ENCODE results near the gene TMEM156. TPM values are rescaled to one million over a fixed set of nuclear protein-coding genes. Genes with fewer than 3 reads are reported as not detected.
"Not testable (repeated sequence)": the region's sequence is repeated elsewhere in the genome, so short reads cannot be mapped to it uniquely, and the experiment has no call there.

The TMEM156 gene
- total RNA-seq, 2 donors from 2014 or later: 0.77 TPM; not detected in 1

DNA sequence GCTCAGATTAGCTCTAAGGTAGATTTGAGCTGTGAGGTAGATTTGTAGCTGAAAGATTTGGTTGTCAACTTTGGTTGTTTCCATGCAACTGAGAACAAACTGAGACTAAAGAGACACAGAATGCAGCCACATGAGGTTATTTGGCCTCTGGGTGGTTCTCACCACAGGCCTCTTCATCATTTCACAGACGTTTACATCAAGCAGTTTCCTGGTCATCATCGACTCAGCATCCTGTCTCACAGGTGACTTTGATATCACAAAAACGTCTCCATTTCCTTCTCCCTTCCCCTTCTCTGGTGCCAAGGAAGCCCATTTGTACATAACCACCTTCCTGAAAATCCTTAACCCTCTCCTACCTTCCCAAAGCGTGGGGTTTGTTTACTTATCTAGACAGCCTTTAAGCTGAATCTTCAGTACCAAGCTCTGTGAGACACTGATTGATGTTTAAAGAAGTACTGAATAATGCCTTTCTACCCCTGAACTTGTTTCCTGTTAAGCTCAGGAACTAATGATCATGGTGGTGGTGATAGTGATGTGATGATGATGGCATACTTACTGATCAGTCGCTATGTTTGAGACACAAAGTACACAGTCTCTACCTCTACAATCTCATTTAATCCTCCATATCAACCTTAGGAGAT is 82.7 kb downstream of the TMEM156 start:
- DNase-seq: no peak
- intact Hi-C loops (cut with DNase I): no loop called here
- H3K9me3 ChIP-seq: no peaks in the 10 kb centered on the region
- no peak overlapping the region for H3K4me3 ChIP-seq
- no peaks in the 10 kb centered on the region for H3K36me3 ChIP-seq
- peak overlapping the region; percentile 6 for H3K27ac ChIP-seq
- TF ChIP-seq, protein P1, sequence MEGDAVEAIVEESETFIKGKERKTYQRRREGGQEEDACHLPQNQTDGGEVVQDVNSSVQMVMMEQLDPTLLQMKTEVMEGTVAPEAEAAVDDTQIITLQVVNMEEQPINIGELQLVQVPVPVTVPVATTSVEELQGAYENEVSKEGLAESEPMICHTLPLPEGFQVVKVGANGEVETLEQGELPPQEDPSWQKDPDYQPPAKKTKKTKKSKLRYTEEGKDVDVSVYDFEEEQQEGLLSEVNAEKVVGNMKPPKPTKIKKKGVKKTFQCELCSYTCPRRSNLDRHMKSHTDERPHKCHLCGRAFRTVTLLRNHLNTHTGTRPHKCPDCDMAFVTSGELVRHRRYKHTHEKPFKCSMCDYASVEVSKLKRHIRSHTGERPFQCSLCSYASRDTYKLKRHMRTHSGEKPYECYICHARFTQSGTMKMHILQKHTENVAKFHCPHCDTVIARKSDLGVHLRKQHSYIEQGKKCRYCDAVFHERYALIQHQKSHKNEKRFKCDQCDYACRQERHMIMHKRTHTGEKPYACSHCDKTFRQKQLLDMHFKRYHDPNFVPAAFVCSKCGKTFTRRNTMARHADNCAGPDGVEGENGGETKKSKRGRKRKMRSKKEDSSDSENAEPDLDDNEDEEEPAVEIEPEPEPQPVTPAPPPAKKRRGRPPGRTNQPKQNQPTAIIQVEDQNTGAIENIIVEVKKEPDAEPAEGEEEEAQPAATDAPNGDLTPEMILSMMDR (IDR thresholded peaks at IDR 0.05): no peak
- H3K4me1 ChIP-seq: no peaks in the 10 kb centered on the region
- H3K27me3 ChIP-seq: no peaks in the 10 kb centered on the region
- H3K9ac ChIP-seq (ENCODE audit: low read depth in 2 of 2, low read length in 2 of 2): no peak overlapping the region

DNA sequence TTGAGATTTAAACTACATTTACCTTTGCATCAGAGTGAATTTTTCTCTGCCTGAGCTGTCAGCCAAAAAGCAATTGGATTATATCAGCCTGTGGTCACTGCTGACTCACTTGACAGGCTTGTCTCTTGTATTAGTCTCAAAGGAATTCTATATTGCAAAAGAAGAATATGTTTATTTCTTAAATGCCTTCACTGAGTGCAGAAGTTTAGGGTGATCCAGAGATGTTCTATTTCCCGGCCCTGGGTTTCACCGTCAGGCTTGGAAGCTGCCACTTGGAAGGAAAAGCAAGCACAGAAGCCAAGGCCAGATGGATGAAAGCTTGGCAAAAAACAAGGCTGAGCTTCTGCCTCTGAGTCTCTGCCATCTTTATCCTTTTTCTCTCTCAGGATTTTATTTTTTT is 83.7 kb downstream of the TMEM156 start:
- peak overlapping the region; percentile 24 for H3K27ac ChIP-seq
- intact Hi-C loops (cut with DNase I): no loop called here
- H3K27me3 ChIP-seq: no peaks in the 10 kb centered on the region
- no peak overlapping the region for H3K4me3 ChIP-seq
- TF ChIP-seq, protein P1 (IDR thresholded peaks at IDR 0.05): no peak
- no peak for DNase-seq
- no peaks in the 10 kb centered on the region for H3K4me1 ChIP-seq
- no peaks in the 10 kb centered on the region for H3K9me3 ChIP-seq
- no peaks in the 10 kb centered on the region for H3K36me3 ChIP-seq
- no peak overlapping the region for H3K9ac ChIP-seq (ENCODE audit: low read depth in 2 of 2, low read length in 2 of 2)

DNA sequence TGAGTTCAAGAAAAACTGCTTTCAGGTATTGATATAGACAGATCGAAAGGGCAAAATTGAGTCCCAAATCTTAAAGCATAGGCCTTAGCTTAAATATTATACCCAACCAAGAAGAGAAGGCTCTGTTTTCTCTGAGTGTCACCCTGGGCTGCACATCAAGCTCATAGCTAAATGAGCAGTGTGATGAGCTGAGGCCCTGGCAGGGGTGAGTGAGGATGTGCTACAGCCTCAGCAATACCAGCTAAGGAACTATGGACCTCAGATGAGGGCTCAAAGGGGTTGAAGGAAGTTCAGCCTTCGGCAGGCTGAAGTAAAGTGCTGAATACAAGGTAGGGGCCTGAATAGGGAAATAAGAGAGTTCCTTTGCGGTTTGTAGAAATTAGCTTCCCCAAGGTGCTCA is 85.3 kb downstream of the TMEM156 start:
- Histone ChIP-seq H3K9me3 (no peaks in the 10 kb centered on the region), H3K4me3 (no peak overlapping the region), H3K4me1 (no peaks in the 10 kb centered on the region), H3K27ac (no peak overlapping the region), H3K9ac (ENCODE audit: low read depth in 2 of 2, low read length in 2 of 2) (no peak overlapping the region), H3K36me3 (no peaks in the 10 kb centered on the region), H3K27me3 (no peaks in the 10 kb centered on the region)
- DNase-seq: no peak
- TF ChIP-seq, protein P1 (IDR thresholded peaks at IDR 0.05): no peak
- intact Hi-C loops (cut with DNase I): no loop called here

DNA sequence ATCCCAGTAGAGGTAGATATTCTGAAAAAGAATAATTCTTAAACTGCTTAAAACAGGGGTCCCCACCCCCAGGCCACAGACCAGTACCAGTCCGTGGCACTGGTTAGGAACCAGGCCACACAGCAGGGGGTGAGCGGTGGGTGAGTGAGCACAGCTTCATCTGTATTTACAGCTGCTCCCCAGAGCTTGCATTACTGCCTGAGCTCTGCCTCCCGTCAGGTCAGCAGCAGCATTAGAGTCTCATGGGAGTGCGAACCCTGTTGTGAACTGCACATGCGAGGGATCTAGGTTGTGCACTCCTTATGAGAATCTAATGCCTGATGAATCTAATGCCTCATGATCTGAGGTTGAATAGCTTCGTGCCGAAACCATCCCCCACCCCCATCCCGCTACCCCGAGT is 87.8 kb downstream of the TMEM156 start:
- Histone ChIP-seq H3K27ac (peak overlapping the region; percentile 53), H3K9ac (ENCODE audit: low read depth in 2 of 2, low read length in 2 of 2) (no peak overlapping the region), H3K27me3 (no peaks in the 10 kb centered on the region), H3K4me3 (no peak overlapping the region), H3K4me1 (no peaks in the 10 kb centered on the region), H3K36me3 (peaks cover 8% of the 10 kb centered on the region), H3K9me3 (no peaks in the 10 kb centered on the region)
- no peak for DNase-seq
- TF ChIP-seq, protein P1 (IDR thresholded peaks at IDR 0.05): no peak
- intact Hi-C loops (cut with DNase I): no loop called here

DNA sequence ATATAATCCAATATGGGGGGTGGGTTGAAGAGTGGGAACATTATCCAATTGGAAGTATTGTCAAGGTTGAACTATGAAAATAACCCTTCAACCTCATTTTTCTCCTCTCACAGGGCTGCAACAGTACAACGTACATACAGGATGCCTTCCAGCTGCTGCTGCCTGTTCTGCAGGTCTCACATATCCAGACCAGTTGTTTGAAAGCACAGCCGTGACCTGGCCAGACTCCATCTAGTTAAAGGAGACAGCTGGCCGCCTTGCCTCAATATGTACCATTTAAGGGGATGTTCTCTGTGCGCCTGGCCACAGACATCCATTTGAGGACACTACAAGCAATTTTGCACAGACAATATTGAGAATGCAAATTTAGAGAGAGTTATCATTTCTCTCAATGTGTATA is 88.9 kb downstream of the TMEM156 start:
- DNase-seq: peak; percentile 45
- intact Hi-C loops (cut with DNase I): no loop called here
- peaks cover 8% of the 10 kb centered on the region for H3K36me3 ChIP-seq

DNA sequence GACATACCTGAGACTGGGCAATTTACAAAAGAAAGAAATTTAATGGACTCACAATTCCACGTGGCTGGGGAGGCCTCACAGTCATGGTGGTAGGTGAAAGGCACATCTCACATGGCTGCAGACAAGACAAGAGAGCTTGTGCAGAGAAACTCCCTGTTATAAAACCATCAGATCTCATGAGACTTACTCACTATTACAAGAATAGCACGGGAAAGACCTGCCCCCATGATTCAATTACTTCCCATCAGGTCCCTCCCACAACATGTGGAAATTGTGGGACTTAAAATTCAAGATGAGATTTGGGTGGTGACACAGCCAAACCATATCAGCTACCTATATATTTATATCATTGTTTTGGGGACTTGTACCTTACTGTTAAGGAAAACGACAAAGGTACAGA is 90.3 kb downstream of the TMEM156 start:
- not testable (repeated sequence) for H3K9ac ChIP-seq (ENCODE audit: low read depth in 2 of 2, low read length in 2 of 2)

More for the DNA sequence above, 88.9 kb downstream of the TMEM156 start:
- Histone ChIP-seq H3K4me3 (no peak overlapping the region), H3K4me1 (no peaks in the 10 kb centered on the region), H3K27ac (peak overlapping the region; percentile 53), H3K9me3 (no peaks in the 10 kb centered on the region), H3K27me3 (no peaks in the 10 kb centered on the region), H3K9ac (ENCODE audit: low read depth in 2 of 2, low read length in 2 of 2) (no peak overlapping the region)
- TF ChIP-seq, protein P1 (IDR thresholded peaks at IDR 0.05): no peak

More for the DNA sequence above, 90.3 kb downstream of the TMEM156 start:
- H3K27me3 ChIP-seq; H3K4me1 ChIP-seq; H3K9me3 ChIP-seq; H3K4me3 ChIP-seq; DNase-seq; H3K27ac ChIP-seq; H3K36me3 ChIP-seq; intact Hi-C loops (cut with DNase I): not testable (repeated sequence)
